ENCODE measurements around the gene ZNF195. TPM values are rescaled to one million over a fixed set of nuclear protein-coding genes. Genes with fewer than 3 reads are reported as not detected.
A peak's percentile ranks its signal among the peaks of the same experiment; 100 is the strongest.
"Not testable (repeated sequence)": the region's sequence is repeated elsewhere in the genome, so short reads cannot be mapped to it uniquely, and the experiment has no call there.

ZNF195 gene
- total RNA-seq, 2 experiments from 2014 or later: 16.6 to 18.4 TPM

- CTCF ChIA-PET; H3K4me1 ChIP-seq (ENCODE audit: insufficient read depth, low read length); POLR2A ChIA-PET; H3K36me3 Mint-ChIP-seq (ENCODE audit: low read depth); H3K9me3 ChIP-seq (ENCODE audit: control insufficient read depth in 1 of 2, insufficient read depth in 1 of 2, low read length in 2 of 2); H3K27ac Mint-ChIP-seq; H3K27ac ChIP-seq (ENCODE audit: low read depth in 1 of 2, low read length in 2 of 2); H3K4me3 ChIP-seq (ENCODE audit: low read length); H3K4me3 Mint-ChIP-seq; H3K27me3 Mint-ChIP-seq; H3K36me3 ChIP-seq (ENCODE audit: insufficient read depth, low read length); ATAC-seq (ENCODE audit: poor library complexity); H3K9me3 Mint-ChIP-seq; H3K27me3 ChIP-seq (ENCODE audit: control insufficient read depth in 1 of 2, insufficient read depth in 2 of 2, low read length in 2 of 2): not testable (repeated sequence)
- TF ChIP-seq CTCF (IDR thresholded peaks at IDR 0.05): peak; percentile 50
- intact Hi-C loops (cut with DNase I, micrococcal nuclease): loop anchor here (2.0 to 5.0 kb wide), 3 partner anchors 75 to 886 kb away; no protein-coding TSS in a partner anchor
- peaks cover 13% of the 10 kb centered on the region for H3K4me1 Mint-ChIP-seq (ENCODE audit: low read depth)
- peak; percentile 33 to 73 (median 58) for DNase-seq
Measured at GRCh38 chr11:3417047-3417446, 38.1 kb upstream of the ZNF195 start.

GRCh38 chr11:3415301-3415700 is 36.4 kb upstream of the ZNF195 start:
- DNase-seq; H3K4me3 ChIP-seq (ENCODE audit: low read length); H3K27ac Mint-ChIP-seq; H3K4me1 Mint-ChIP-seq (ENCODE audit: low read depth); POLR2A ChIA-PET; H3K27me3 ChIP-seq (ENCODE audit: control insufficient read depth in 1 of 2, insufficient read depth in 2 of 2, low read length in 2 of 2); H3K9me3 Mint-ChIP-seq; H3K4me1 ChIP-seq (ENCODE audit: insufficient read depth, low read length); H3K4me3 Mint-ChIP-seq; H3K36me3 Mint-ChIP-seq (ENCODE audit: low read depth); CTCF ChIA-PET; H3K27ac ChIP-seq (ENCODE audit: low read depth in 1 of 2, low read length in 2 of 2); H3K27me3 Mint-ChIP-seq; H3K36me3 ChIP-seq (ENCODE audit: insufficient read depth, low read length); ATAC-seq (ENCODE audit: poor library complexity); H3K9me3 ChIP-seq (ENCODE audit: control insufficient read depth in 1 of 2, insufficient read depth in 1 of 2, low read length in 2 of 2): not testable (repeated sequence)
- intact Hi-C loops (cut with DNase I, micrococcal nuclease): loop anchor here in 1 of 2 experiments (5.0 kb wide), 1 partner anchor 73 kb away; no protein-coding TSS in a partner anchor

GRCh38 chr11:3413666-3414065 is 34.7 kb upstream of the ZNF195 start:
- intact Hi-C loops (cut with DNase I, micrococcal nuclease); ATAC-seq (ENCODE audit: poor library complexity); H3K4me1 Mint-ChIP-seq (ENCODE audit: low read depth); H3K27me3 Mint-ChIP-seq; H3K4me3 ChIP-seq (ENCODE audit: low read length); H3K27ac ChIP-seq (ENCODE audit: low read depth in 1 of 2, low read length in 2 of 2); H3K36me3 Mint-ChIP-seq (ENCODE audit: low read depth); DNase-seq; H3K27me3 ChIP-seq (ENCODE audit: control insufficient read depth in 1 of 2, insufficient read depth in 2 of 2, low read length in 2 of 2); H3K9me3 ChIP-seq (ENCODE audit: control insufficient read depth in 1 of 2, insufficient read depth in 1 of 2, low read length in 2 of 2); CTCF ChIA-PET; H3K4me3 Mint-ChIP-seq; H3K4me1 ChIP-seq (ENCODE audit: insufficient read depth, low read length); H3K36me3 ChIP-seq (ENCODE audit: insufficient read depth, low read length); H3K27ac Mint-ChIP-seq; H3K9me3 Mint-ChIP-seq: not testable (repeated sequence)
- POLR2A ChIA-PET: interaction anchor here (0.5 kb wide), 1 partner anchor 42 kb away, joined by 3 read pairs; no protein-coding TSS in a partner anchor

GRCh38 chr11:3412837-3413236 is 33.9 kb upstream of the ZNF195 start:
- POLR2A ChIA-PET: interaction anchor here (0.5 kb wide), 1 partner anchor 41 kb away, joined by 3 read pairs; no protein-coding TSS in a partner anchor
- H3K27me3 Mint-ChIP-seq: no peaks in the 10 kb centered on the region
- H3K27ac ChIP-seq (ENCODE audit: low read depth in 1 of 2, low read length in 2 of 2): no peak overlapping the region
- no peak for TF ChIP-seq CTCF (IDR thresholded peaks at IDR 0.05)
- no peak overlapping the region for H3K27ac Mint-ChIP-seq
- ATAC-seq (ENCODE audit: poor library complexity): no peak
- no peaks in the 10 kb centered on the region for H3K36me3 Mint-ChIP-seq (ENCODE audit: low read depth)
- no peaks in the 10 kb centered on the region for H3K27me3 ChIP-seq (ENCODE audit: control insufficient read depth in 1 of 2, insufficient read depth in 2 of 2, low read length in 2 of 2)
- no peak overlapping the region for H3K4me3 Mint-ChIP-seq
- no peak for DNase-seq
- intact Hi-C loops (cut with DNase I, micrococcal nuclease): no loop called here
- no peaks in the 10 kb centered on the region for H3K9me3 Mint-ChIP-seq
- H3K4me1 ChIP-seq (ENCODE audit: insufficient read depth, low read length): no peaks in the 10 kb centered on the region
- H3K36me3 ChIP-seq (ENCODE audit: insufficient read depth, low read length): no peaks in the 10 kb centered on the region
- no peaks in the 10 kb centered on the region for H3K9me3 ChIP-seq (ENCODE audit: control insufficient read depth in 1 of 2, insufficient read depth in 1 of 2, low read length in 2 of 2)
- no peak overlapping the region for H3K4me3 ChIP-seq (ENCODE audit: low read length)
- CTCF ChIA-PET: no interaction called here
- H3K4me1 Mint-ChIP-seq (ENCODE audit: low read depth): peaks cover 9% of the 10 kb centered on the region
